ENCODE data around the gene ZFYVE28.

DNA sequence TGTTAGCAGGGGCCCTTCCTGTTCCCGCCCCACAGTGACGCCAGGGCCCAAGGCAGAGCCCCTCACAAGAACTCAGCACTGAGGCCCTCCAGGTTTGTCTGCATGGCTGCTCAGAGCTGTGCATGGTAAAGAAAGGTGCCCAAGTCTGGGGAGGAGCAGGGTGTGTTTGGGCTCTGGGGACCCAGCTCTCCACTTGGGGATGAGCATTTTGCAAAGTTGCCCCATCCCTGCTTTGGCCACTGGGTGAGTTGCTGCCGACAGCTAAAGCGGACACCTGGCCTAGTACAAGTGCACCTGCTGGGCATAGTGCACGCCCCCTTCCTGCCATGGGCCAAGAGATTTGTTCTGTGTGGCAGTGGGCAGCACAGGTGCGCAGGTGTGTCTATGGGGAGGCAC lies 154.5 kb downstream of the ZFYVE28 start:
- no peak for TF ChIP-seq POLR2A (IDR thresholded peaks at IDR 0.05)
- TF ChIP-seq, protein P1, sequence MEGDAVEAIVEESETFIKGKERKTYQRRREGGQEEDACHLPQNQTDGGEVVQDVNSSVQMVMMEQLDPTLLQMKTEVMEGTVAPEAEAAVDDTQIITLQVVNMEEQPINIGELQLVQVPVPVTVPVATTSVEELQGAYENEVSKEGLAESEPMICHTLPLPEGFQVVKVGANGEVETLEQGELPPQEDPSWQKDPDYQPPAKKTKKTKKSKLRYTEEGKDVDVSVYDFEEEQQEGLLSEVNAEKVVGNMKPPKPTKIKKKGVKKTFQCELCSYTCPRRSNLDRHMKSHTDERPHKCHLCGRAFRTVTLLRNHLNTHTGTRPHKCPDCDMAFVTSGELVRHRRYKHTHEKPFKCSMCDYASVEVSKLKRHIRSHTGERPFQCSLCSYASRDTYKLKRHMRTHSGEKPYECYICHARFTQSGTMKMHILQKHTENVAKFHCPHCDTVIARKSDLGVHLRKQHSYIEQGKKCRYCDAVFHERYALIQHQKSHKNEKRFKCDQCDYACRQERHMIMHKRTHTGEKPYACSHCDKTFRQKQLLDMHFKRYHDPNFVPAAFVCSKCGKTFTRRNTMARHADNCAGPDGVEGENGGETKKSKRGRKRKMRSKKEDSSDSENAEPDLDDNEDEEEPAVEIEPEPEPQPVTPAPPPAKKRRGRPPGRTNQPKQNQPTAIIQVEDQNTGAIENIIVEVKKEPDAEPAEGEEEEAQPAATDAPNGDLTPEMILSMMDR (IDR thresholded peaks at IDR 0.05), result no peak
- TF ChIP-seq EP300 (IDR thresholded peaks at IDR 0.05), result no peak

All from ovary (tissue), 3 donors.